Activated naive CD4-positive, alpha-beta T cell treated with anti-CD3 and anti-CD28 coated beads, Interleukin-2, amount 10 ng/mL, durations not matched to agents 7 days and 5 days (primary cell): ENCODE data around the gene GJB6.

Experiments used
- CTCF ChIA-PET: fragments of 350-600 bp; sonication (Branson Sonifier 250); formaldehyde crosslinking; loops from one replicate; lab custom pipeline; 2021; ENCODE audit warnings: antibody characterized with exemption; lab: Charles Lee
- DNase-seq: peaks from one replicate; pipeline ENCODE4 v3.0.0-alpha.2; 2020
- H3K27ac Mint-ChIP-seq: one replicate; pipeline ENCODE4 v1.8.0; 2021; ENCODE audit warnings: mild to moderate bottlenecking, moderate library complexity, mixed read lengths
- H3K27me3 Mint-ChIP-seq: one replicate; pipeline ENCODE4 v1.8.0; 2021; ENCODE audit warnings: mild to moderate bottlenecking, mixed read lengths
- H3K36me3 Mint-ChIP-seq: one replicate; pipeline ENCODE4 v1.8.0; 2021; ENCODE audit warnings: mixed read lengths
- H3K4me1 Mint-ChIP-seq: one replicate; pipeline ENCODE4 v1.8.0; 2021; ENCODE audit warnings: mixed read lengths
- H3K4me3 Mint-ChIP-seq: one replicate; pipeline ENCODE4 v1.8.0; 2021; ENCODE audit warnings: mild to moderate bottlenecking, moderate library complexity, mixed read lengths
- H3K9me3 Mint-ChIP-seq: one replicate; pipeline ENCODE4 v1.8.0; 2021; ENCODE audit warnings: mixed read lengths

Gene GJB6

DNA sequence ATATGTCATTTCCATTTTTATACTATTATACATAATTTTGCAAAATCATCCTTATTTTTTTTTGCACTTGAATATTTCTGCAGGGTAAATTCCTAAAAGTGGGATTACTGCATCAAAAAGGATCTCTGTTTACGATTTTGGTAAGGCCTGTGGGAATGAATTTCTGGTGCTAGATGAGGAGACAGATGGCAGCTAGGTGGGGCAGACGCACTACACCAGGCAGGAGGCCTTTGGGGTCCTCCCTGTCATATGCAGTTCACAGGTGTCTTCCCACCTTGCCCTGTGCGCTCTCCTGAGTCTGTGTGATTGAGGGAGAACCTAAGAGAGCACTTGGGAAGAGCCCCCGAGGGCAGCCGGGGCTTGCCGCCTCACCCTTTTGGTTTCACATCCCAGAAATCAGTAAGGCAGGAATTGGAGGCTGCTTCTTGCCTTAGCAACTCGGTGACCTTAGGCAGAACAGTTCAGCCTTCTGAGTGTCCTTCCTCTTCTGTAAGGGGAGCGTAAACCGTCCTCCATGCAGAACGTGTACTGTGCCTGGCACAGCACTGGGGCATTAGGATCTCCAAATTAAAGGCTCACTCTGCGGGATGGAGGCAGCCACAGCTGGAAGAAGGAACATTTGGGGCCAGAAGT is 25.9 kb downstream of the GJB6 start:
- Mint-ChIP-seq H3K9me3 (peaks cover 2% of the 10 kb centered on the region), H3K27ac (no peak overlapping the region), H3K36me3 (no peaks in the 10 kb centered on the region), H3K4me1 (peaks cover 2% of the 10 kb centered on the region), H3K4me3 (no peak overlapping the region), H3K27me3 (peaks cover 60% of the 10 kb centered on the region)
- no peak for DNase-seq
- CTCF ChIA-PET: no interaction called here

DNA sequence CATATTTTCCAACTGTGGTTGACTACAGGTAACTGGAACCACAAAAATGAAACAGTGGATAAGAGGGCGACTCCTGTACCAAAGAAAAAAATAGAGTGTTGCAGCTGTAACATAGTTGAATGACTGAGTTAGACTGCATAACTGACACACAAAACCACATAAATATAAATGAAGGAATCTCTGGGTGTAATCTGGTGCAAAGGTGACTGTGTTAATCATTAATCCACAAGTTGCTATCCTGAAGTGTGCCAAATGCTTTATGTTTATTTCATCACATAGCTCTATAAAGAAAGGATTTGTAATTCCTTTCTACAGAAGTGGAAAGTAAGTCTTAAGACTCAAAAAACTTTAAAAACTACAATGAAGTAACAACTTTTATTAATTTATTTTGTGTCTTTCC is 33.3 kb downstream of the GJB6 start:
- Mint-ChIP-seq H3K27ac (no peak overlapping the region), H3K36me3 (no peaks in the 10 kb centered on the region), H3K9me3 (peaks cover 2% of the 10 kb centered on the region), H3K4me1 (peaks cover 18% of the 10 kb centered on the region), H3K27me3 (peaks cover 70% of the 10 kb centered on the region), H3K4me3 (no peak overlapping the region)
- CTCF ChIA-PET: interaction anchor here (0.6 to 1.3 kb wide), 3 partner anchors 13 to 129 kb away, joined by 3 to 4 read pairs (median 3); no protein-coding TSS in a partner anchor
- no peak for DNase-seq

DNA sequence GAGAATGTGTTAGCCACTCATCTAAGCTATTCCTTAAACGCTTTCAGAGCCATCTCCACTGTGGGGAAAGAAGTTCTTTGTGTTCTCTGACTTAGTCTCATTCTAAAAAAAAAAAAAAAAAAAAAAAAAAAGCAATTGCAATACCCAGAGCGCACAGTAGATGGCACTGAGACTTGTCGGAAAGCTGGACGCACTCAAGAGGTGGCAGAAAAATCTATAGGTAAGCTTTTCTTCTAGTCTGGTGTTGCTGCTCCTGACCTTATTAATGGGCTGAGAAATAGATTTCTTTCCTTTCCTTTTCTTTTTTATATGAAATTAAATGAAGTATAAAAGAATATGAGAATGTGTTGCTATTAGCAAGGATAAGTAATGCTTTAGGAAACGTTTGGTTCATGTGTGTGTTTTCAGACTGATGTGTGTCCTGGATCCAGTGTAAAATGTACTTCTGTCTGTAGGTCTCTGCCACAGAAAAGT is 34.7 kb downstream of the GJB6 start:
- Mint-ChIP-seq H3K27me3 (peaks cover 68% of the 10 kb centered on the region), H3K4me3 (no peak overlapping the region), H3K9me3 (peaks cover 2% of the 10 kb centered on the region), H3K27ac (no peak overlapping the region), H3K4me1 (peaks cover 24% of the 10 kb centered on the region), H3K36me3 (no peaks in the 10 kb centered on the region)
- peak; percentile 32 for DNase-seq
- CTCF ChIA-PET: interaction anchor here (0.7 to 2.1 kb wide), 15 partner anchors 10 to 727 kb away, joined by 3 to 22 read pairs (median 4); partner anchors contain the start of gene IL17D

DNA sequence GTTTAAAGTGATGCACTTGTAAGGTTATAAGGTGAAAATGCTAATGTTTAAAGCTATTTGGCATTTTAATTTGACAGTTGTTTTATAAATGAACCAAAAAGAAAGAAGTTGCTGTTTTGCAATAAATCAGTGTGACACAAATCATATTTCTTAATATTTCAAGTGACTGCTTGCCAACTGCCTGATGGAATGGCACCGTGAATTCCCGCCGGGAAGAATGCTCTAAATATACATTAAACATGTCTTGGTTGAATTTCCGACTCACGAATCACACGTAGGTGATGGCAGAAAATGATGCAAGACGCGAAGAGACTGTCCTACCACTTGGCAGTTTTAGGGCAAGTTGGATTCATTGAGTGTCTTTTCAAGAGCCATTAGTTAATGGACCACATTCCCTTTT is 36.3 kb downstream of the GJB6 start:
- no peaks in the 10 kb centered on the region for H3K36me3 Mint-ChIP-seq
- CTCF ChIA-PET: interaction anchor here (1.3 kb wide), 2 partner anchors 11 to 111 kb away, joined by 3 read pairs; no protein-coding TSS in a partner anchor

DNA sequence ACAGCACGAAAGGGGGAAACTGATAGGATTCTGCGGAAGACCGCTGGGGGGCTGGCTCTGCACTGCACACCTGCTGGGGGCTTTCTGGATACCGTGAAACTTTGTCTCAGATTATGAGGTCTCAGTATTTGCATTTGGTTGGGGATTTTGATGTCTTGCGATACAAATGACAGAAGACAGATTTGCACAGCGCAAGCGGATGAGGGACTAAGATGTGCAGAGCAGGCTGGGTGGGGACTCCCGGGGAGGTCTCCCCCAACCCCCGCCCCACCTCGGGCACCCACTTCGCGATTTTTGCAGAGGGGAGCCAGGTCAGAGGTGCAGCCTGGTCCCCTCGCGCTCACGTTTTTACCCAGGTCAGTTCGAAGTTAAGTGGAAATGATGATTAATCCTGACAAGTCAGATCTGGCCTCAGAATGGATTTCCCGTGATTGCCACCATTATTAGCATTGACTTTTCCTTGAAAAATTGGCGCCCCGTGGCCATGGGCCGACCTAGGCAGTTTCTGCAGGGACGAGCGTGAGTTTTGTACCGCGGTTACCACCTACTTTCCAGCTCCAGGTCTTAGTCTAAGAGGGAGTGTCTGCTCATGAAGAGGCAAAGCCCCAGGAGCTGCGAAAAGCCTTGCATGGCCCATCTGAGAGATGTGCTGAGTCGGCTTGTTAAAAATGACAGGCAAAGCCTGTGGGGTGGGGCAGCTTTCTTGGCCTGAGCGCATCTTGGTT is 38.0 kb downstream of the GJB6 start:
- Mint-ChIP-seq H3K4me1 (peaks cover 28% of the 10 kb centered on the region), H3K9me3 (no peaks in the 10 kb centered on the region), H3K4me3 (peak overlapping the region; percentile 68), H3K27me3 (peaks cover 85% of the 10 kb centered on the region), H3K27ac (no peak overlapping the region), H3K36me3 (no peaks in the 10 kb centered on the region)
- peak; percentile 28 for DNase-seq
- CTCF ChIA-PET: interaction anchor here (0.6 kb wide), 1 partner anchor 711 kb away, joined by 3 read pairs; no protein-coding TSS in a partner anchor

More for the DNA sequence above, 36.3 kb downstream of the GJB6 start:
- H3K27me3 Mint-ChIP-seq: peaks cover 77% of the 10 kb centered on the region
- peaks cover 28% of the 10 kb centered on the region for H3K4me1 Mint-ChIP-seq
- no peaks in the 10 kb centered on the region for H3K9me3 Mint-ChIP-seq
- no peak overlapping the region for H3K4me3 Mint-ChIP-seq
- DNase-seq: no peak
- H3K27ac Mint-ChIP-seq: no peak overlapping the region

DNA sequence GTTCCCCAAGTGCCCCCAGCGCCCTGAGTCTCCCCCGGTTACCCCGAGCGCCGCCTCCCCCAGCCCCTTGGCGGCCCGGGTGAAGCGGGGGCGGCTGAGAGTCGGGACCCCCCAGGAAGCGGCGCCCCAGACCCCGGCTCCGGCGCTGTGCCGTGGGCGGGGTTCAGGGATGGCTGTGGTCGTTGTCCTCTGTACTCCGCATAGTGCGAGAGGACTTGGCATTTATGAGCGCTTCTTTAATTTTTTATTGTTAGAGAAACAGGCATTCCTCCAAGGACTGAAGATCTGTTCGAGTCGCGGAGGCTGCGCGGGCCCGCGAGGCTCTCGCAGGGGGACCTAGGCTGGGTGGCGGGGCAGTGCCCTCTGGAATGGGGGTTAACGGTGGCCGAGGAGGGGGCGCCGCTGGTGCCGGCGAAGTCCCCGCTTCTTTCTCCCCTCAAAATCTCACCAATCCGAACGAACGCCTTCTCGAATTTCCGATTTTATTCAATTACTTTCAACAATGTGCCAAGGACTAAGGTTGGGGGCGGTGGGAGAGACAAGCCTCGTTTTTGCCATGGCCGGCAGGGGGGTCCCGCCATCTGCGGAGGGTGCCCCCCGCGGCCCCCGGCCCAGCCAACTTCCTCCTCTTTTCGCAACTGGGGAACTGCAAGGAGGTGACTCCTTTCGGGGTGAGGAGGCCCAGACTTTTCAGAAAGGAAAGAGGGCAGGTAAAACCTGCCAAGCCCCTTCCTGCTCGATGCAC is 38.8 kb downstream of the GJB6 start:
- no peaks in the 10 kb centered on the region for H3K36me3 Mint-ChIP-seq
- no peak overlapping the region for H3K27ac Mint-ChIP-seq
- CTCF ChIA-PET: no interaction called here
- H3K9me3 Mint-ChIP-seq: no peaks in the 10 kb centered on the region
- peak overlapping the region; percentile 68 for H3K4me3 Mint-ChIP-seq
- peak; percentile 32 for DNase-seq
- peaks cover 88% of the 10 kb centered on the region for H3K27me3 Mint-ChIP-seq
- peaks cover 28% of the 10 kb centered on the region for H3K4me1 Mint-ChIP-seq

DNA sequence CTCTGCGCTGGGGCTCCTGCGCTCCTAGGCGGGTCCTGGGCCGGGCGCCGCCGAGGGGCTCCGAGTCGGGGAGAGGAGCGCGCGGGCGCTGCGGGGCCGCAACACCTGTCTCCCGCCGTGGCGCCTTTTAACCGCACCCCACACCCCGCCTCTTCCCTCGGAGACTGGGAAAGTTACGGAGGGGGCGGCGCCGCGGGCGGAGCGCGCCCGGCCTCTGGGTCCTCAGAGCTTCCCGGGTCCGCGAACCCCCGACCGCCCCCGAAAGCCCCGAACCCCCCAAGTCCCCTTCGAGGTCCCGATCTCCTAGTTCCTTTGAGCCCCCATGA is 39.3 kb downstream of the GJB6 start, which contains the start of gene GJB2:
GJB2 (minus strand) TSS at position 103 of the 326 bp plus-strand sequence. CDS start 3,357 bp downstream, outside the sequence.
- DNase-seq: peak; percentile 44
- Mint-ChIP-seq H3K4me3 (peak within 1 kb of the TSS; percentile 68), H3K4me1 (peaks cover 28% of the 10 kb centered on the region), H3K9me3 (no peaks in the 10 kb centered on the region), H3K27me3 (peaks cover 87% of the 10 kb centered on the region), H3K36me3 (no peaks in the 10 kb centered on the region), H3K27ac (no peak within 1 kb of the TSS)
- CTCF ChIA-PET: no interaction called here

DNA sequence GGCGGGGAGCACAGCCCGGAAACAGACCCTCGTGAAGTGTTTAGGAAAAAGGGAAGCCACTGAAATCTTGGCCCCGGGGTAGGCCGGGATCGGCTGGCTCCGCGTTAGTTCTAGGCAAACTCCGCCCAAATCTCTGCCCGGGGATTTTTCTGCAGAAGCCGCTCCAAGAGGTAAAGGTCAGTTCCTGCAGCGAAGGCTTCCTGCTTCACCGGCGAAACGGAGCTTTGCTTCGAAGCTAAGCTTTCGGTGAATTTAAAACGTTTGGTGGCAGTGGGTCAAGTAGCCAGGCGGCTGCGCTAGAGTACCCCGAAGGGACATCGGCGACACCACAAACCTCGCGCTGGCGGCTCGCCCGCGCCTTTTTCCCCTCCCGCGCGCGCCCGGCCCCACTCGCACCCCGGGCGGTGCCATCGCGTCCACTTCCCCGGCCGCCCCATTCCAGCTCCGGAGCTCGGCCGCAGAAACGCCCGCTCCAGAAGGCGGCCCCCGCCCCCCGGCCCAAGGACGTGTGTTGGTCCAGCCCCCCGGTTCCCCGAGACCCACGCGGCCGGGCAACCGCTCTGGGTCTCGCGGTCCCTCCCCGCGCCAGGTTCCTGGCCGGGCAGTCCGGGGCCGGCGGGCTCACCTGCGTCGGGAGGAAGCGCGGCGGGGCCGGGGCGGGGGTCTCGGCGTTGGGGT is 39.8 kb downstream of the GJB6 start:
- Mint-ChIP-seq H3K27me3 (peaks cover 82% of the 10 kb centered on the region), H3K4me3 (peak overlapping the region; percentile 64), H3K9me3 (no peaks in the 10 kb centered on the region), H3K4me1 (peaks cover 26% of the 10 kb centered on the region), H3K27ac (no peak overlapping the region), H3K36me3 (no peaks in the 10 kb centered on the region)
- DNase-seq: peak; percentile 24
- CTCF ChIA-PET: interaction anchor here (1.9 kb wide), 1 partner anchor 10 kb away, joined by 5 read pairs; no protein-coding TSS in a partner anchor

DNA sequence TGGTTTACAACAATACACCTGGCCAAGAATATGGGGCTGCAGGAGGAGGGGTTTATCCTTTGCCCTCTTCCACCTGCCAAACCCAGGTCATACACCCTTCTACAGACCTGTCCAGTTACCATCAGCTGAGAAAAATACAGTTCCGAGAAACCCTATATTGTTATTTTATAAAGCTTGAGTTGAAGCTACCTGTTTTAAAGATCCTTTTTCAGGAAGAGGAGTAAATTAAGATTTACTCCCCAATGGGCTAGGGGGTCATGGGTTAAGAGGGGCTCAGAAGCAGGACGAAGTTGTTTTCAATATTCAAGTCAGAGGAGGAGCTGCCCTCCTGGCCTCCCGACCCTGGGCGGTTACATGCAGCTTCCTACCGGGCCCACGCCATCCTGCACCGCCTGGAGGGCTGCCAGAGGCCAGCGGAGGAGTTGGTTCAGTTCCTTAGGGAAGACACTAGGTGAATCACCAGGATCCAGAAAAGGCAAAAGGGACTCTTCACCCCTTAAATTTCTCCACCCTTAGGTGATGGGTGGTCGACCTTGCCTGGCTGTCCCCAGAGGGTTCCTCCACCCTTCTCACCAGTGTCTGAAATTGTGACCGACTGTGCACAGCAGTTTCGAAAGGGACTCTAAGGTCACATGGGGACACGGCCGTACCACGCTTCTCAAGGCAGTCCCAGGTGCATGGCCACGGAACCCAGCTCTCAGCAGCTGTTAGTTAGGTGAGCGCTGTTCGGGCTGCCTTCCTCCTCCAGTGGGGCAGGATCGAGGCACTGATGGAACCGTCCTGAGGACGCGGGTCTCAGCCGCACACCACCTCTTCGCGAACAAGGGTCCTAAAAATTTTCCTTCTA is 40.6 kb downstream of the GJB6 start:
- Mint-ChIP-seq H3K27ac (no peak overlapping the region), H3K4me3 (peak overlapping the region; percentile 64), H3K9me3 (no peaks in the 10 kb centered on the region), H3K27me3 (peaks cover 80% of the 10 kb centered on the region), H3K36me3 (no peaks in the 10 kb centered on the region), H3K4me1 (peaks cover 21% of the 10 kb centered on the region)
- DNase-seq: no peak
- CTCF ChIA-PET: interaction anchor here (0.9 to 1.9 kb wide), 2 partner anchors 9 to 635 kb away, joined by 3 to 5 read pairs; no protein-coding TSS in a partner anchor

DNA sequence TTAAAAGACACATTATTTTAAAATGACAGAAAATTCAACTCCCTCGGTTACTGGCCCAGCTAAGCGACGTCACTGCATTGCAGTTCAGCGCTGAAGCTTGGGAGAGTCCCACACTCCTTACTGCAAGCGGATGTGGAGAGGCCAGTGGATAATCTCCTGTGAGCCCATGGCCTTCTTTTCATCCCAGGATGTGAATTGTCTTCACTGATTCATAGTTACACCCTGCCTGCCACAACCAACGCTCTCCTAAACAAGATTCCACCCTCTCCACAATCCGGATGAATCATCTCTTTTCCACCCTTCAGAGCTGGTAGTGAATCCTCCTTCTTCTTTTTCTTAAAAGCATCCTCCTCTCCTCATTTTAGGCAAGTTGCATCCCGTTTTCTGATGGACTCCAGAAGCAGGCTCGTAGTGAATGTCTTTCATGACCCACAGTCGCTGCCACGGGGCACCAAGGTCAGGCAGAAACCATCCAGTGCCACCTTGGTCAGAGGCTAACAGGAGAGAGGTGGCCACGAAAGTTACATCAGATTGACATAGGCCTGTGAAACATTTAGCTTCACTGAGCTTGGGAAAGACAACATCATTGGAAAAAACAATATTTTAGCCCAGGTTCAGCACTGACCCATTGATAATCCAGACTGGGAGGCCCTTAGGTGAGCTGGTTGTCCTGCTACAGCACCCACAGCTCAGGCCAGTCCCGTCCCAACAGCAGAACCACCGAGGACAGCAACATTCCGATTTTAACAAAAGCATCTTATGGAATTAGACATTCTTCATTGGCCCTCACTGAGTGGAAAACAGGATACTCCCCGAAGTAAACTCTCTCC is 41.4 kb downstream of the GJB6 start:
- Mint-ChIP-seq H3K9me3 (no peaks in the 10 kb centered on the region), H3K27ac (no peak overlapping the region), H3K27me3 (peaks cover 75% of the 10 kb centered on the region), H3K4me1 (peaks cover 21% of the 10 kb centered on the region), H3K4me3 (no peak overlapping the region), H3K36me3 (no peaks in the 10 kb centered on the region)
- no peak for DNase-seq
- CTCF ChIA-PET: interaction anchor here (0.9 to 1.9 kb wide), 2 partner anchors 8 to 636 kb away, joined by 3 to 5 read pairs; no protein-coding TSS in a partner anchor

DNA sequence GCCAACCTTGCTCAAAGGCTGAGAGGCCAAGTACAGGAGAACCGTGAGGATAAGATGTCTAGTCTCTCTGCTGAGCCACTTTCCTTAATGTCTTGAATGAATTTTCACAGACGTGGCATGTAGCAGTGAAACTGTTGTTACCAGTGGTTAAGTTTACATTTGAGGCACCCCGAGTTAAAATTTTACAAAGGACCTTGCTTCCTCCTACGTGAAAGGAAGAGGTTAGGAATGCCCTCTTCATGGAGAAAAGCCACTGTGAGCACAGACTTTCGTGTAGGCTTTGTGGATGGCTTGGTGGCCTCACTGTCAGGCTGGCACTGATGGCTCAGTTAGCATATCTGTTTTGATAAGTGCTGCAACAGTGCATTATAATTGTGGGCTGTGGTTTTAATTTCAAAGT is 42.0 kb downstream of the GJB6 start:
- Mint-ChIP-seq H3K4me1 (peaks cover 21% of the 10 kb centered on the region), H3K4me3 (no peak overlapping the region), H3K27ac (no peak overlapping the region), H3K9me3 (no peaks in the 10 kb centered on the region), H3K36me3 (no peaks in the 10 kb centered on the region), H3K27me3 (peaks cover 69% of the 10 kb centered on the region)
- DNase-seq: no peak
- CTCF ChIA-PET: no interaction called here
